Stimulated activated naive CD8-positive, alpha-beta T cell treated with anti-CD3 and anti-CD28 coated beads, Interleukin-15, amount 100 ng/mL, for 72 hours (primary cell): ENCODE data around the gene ADAMTS15.
A peak's percentile ranks its signal among the peaks of the same experiment; 100 is the strongest.

ENCODE experiments used
- ATAC-seq: fragments of 150-1000 bp; cut with Tn5 transposase; 2 replicates; pipeline ENCODE4 v1.10.0; 2021; ENCODE audit warnings: mild to moderate bottlenecking, moderate library complexity
- DNase-seq, 2 donors: peaks; one replicate each; pipeline ENCODE4 v3.0.0; 2021 to 2022
- H3K27ac Mint-ChIP-seq, 2 donors: one replicate each; pipeline ENCODE4 v1.8.0; 2022; ENCODE audit warnings: mild to moderate bottlenecking in 2 of 2, mixed read lengths in 2 of 2, moderate library complexity in 2 of 2
- H3K27me3 Mint-ChIP-seq: one replicate; pipeline ENCODE4 v1.8.0; 2022; ENCODE audit warnings: mixed read lengths
- H3K4me1 Mint-ChIP-seq: one replicate; pipeline ENCODE4 v1.8.0; 2022; ENCODE audit warnings: mild to moderate bottlenecking, mixed read lengths
- H3K4me3 Mint-ChIP-seq, 2 donors: one replicate each; pipeline ENCODE4 v1.8.0; 2022; ENCODE audit warnings: mild to moderate bottlenecking in 2 of 2, mixed read lengths in 2 of 2, moderate library complexity in 1 of 2
- H3K9me3 Mint-ChIP-seq, 2 donors: one replicate each; pipeline ENCODE4 v1.8.0; 2022; ENCODE audit warnings: mixed read lengths in 2 of 2

The ADAMTS15 gene

GRCh38 chr11:130457623-130458409 is 9.4 kb downstream of the ADAMTS15 start:
- Mint-ChIP-seq H3K4me1 (no peaks in the 10 kb centered on the region), H3K27me3 (peaks cover 18% of the 10 kb centered on the region), H3K4me3 (no peak overlapping the region), H3K9me3 (no peaks in the 10 kb centered on the region), H3K27ac (no peak overlapping the region)
- no peak for DNase-seq
- no peak for ATAC-seq

- Mint-ChIP-seq H3K4me3 (no peak overlapping the region), H3K9me3 (no peaks in the 10 kb centered on the region), H3K4me1 (no peaks in the 10 kb centered on the region), H3K27ac (peak overlapping the region in 1 of 2 donors; percentile 12), H3K27me3 (peaks cover 18% of the 10 kb centered on the region)
- ATAC-seq = no peak
- no peak for DNase-seq
Measured at GRCh38 chr11:130458410-130458729, 9.9 kb downstream of the ADAMTS15 start.

GRCh38 chr11:130459521-130459920 is 11.1 kb downstream of the ADAMTS15 start:
- H3K4me1 Mint-ChIP-seq = no peaks in the 10 kb centered on the region
- H3K4me3 Mint-ChIP-seq = no peak overlapping the region
- no peaks in the 10 kb centered on the region for H3K9me3 Mint-ChIP-seq
- ATAC-seq = no peak
- no peak for DNase-seq
- H3K27me3 Mint-ChIP-seq = peaks cover 10% of the 10 kb centered on the region
- H3K27ac Mint-ChIP-seq = peak overlapping the region in 1 of 2 donors; percentile 84

GRCh38 chr11:130462101-130462885 is 13.8 kb downstream of the ADAMTS15 start:
- Mint-ChIP-seq H3K4me3 (no peak overlapping the region), H3K4me1 (no peaks in the 10 kb centered on the region), H3K9me3 (no peaks in the 10 kb centered on the region), H3K27ac (no peak overlapping the region), H3K27me3 (no peaks in the 10 kb centered on the region)
- ATAC-seq (peak; percentile 6), DNase-seq (no peak)

- Mint-ChIP-seq H3K9me3 (no peaks in the 10 kb centered on the region), H3K27ac (no peak overlapping the region), H3K27me3 (no peaks in the 10 kb centered on the region), H3K4me1 (no peaks in the 10 kb centered on the region), H3K4me3 (no peak overlapping the region)
- ATAC-seq (no peak), DNase-seq (no peak)
Measured at GRCh38 chr11:130462931-130463330, 14.5 kb downstream of the ADAMTS15 start.

- Mint-ChIP-seq H3K4me1 (no peaks in the 10 kb centered on the region), H3K27ac (no peak overlapping the region), H3K4me3 (no peak overlapping the region), H3K27me3 (no peaks in the 10 kb centered on the region), H3K9me3 (no peaks in the 10 kb centered on the region)
- DNase-seq (no peak), ATAC-seq (no peak)
Measured at GRCh38 chr11:130464291-130464812, 15.9 kb downstream of the ADAMTS15 start.

- DNase-seq = no peak
- Mint-ChIP-seq H3K27me3 (no peaks in the 10 kb centered on the region), H3K9me3 (no peaks in the 10 kb centered on the region), H3K27ac (no peak overlapping the region), H3K4me1 (no peaks in the 10 kb centered on the region), H3K4me3 (no peak overlapping the region)
- ATAC-seq = no peak
Measured at GRCh38 chr11:130465263-130465662, 16.8 kb downstream of the ADAMTS15 start.

GRCh38 chr11:130467116-130467900 is 18.9 kb downstream of the ADAMTS15 start:
- Mint-ChIP-seq H3K4me1 (no peaks in the 10 kb centered on the region), H3K4me3 (no peak overlapping the region), H3K9me3 (no peaks in the 10 kb centered on the region), H3K27ac (no peak overlapping the region), H3K27me3 (no peaks in the 10 kb centered on the region)
- no peak for ATAC-seq
- no peak for DNase-seq

- H3K4me1 Mint-ChIP-seq = no peaks in the 10 kb centered on the region
Measured at GRCh38 chr11:130469181-130469580, 20.7 kb downstream of the ADAMTS15 start.

GRCh38 chr11:130470832-130471706 is 22.6 kb downstream of the ADAMTS15 start:
- ATAC-seq (no peak), DNase-seq (no peak)
- H3K4me3 Mint-ChIP-seq = no peak overlapping the region
- no peak overlapping the region for H3K27ac Mint-ChIP-seq
- H3K4me1 Mint-ChIP-seq = no peaks in the 10 kb centered on the region
- H3K9me3 Mint-ChIP-seq = no peaks in the 10 kb centered on the region
- no peaks in the 10 kb centered on the region for H3K27me3 Mint-ChIP-seq

More at GRCh38 chr11:130469181-130469580, 20.7 kb downstream of the ADAMTS15 start:
- Mint-ChIP-seq H3K27me3 (no peaks in the 10 kb centered on the region), H3K9me3 (no peaks in the 10 kb centered on the region), H3K4me3 (no peak overlapping the region), H3K27ac (no peak overlapping the region)
- DNase-seq = no peak
- no peak for ATAC-seq

GRCh38 chr11:130471731-130472433 is 23.4 kb downstream of the ADAMTS15 start:
- no peaks in the 10 kb centered on the region for H3K27me3 Mint-ChIP-seq
- no peak overlapping the region for H3K4me3 Mint-ChIP-seq
- ATAC-seq (peak; percentile 6), DNase-seq (no peak)
- H3K4me1 Mint-ChIP-seq = no peaks in the 10 kb centered on the region
- no peaks in the 10 kb centered on the region for H3K9me3 Mint-ChIP-seq
- H3K27ac Mint-ChIP-seq = peak overlapping the region in 1 of 2 donors; percentile 67

GRCh38 chr11:130472434-130472961 is 24.1 kb downstream of the ADAMTS15 start:
- ATAC-seq (no peak), DNase-seq (no peak)
- Mint-ChIP-seq H3K27ac (no peak overlapping the region), H3K9me3 (no peaks in the 10 kb centered on the region), H3K4me3 (no peak overlapping the region), H3K4me1 (no peaks in the 10 kb centered on the region), H3K27me3 (no peaks in the 10 kb centered on the region)

GRCh38 chr11:130473056-130473794 is 24.8 kb downstream of the ADAMTS15 start:
- DNase-seq = no peak
- no peak for ATAC-seq
- Mint-ChIP-seq H3K9me3 (no peaks in the 10 kb centered on the region), H3K27ac (no peak overlapping the region), H3K4me3 (no peak overlapping the region), H3K27me3 (no peaks in the 10 kb centered on the region), H3K4me1 (no peaks in the 10 kb centered on the region)
